Measurements from ENCODE around the gene ST7.

DNA sequence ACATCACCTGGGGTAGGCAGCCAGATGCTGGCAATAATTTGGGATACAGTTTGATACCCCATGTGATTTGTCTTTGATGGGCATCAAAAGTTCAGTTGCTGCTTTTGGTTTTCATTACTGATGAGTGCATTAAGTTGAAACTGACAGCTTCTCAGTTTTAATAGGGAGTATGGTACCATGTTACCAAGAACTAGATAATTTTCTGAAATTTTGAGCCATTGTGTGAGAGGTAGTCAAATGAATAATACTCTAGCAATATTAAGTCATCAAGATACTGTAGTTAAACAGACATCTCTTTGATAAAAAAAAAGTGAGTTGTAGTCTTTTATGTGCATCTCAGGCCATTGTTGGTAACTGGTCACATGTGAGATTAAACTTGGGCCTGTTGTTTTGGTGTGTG is 71.5 kb downstream of the ST7 start:
- TF ChIP-seq CTCF (IDR thresholded peaks at IDR 0.05) = no peak
- no peak for TF ChIP-seq ZFX (IDR thresholded peaks at IDR 0.05; ENCODE audit: borderline replicate concordance)

All from 22Rv1 (cell line).